ENCODE measurements around the gene FGD2. TPM values are rescaled to one million over a fixed set of nuclear protein-coding genes. Genes with fewer than 3 reads are reported as not detected.

The FGD2 gene
- total and polyA plus RNA-seq, 2 of the 8 experiments (the other 6 are each of a cell fraction or from before 2014, with no cell fraction given): 0.12 to 0.32 TPM

GRCh38 chr6:36968266-36968977 lies 37.0 kb upstream of the FGD2 start:
- whole genome bisulfite sequencing, 2 experiments (ENCODE audit: extremely low coverage in 1 of 2, insufficient coverage in 1 of 2, insufficient read length in 1 of 2, insufficient replicate concordance in 2 of 2, low coverage in 1 of 2, low lambda C conversion rate in 2 of 2, missing lambda C conversion rate in 1 of 2): 86% methylated on average over 16 of the region's 16 CpGs; no CpG with 5 or more reads in 1 of the 2 experiments

More at GRCh38 chr6:36968266-36968977, 37.0 kb upstream of the FGD2 start:
- Histone ChIP-seq H3K14ac (ENCODE audit: insufficient read length) (no peak overlapping the region), H3K79me1 (ENCODE audit: low read depth, low read length) (no peaks in the 10 kb centered on the region; the same call in 1 of the 2 replicates), H2BK12ac (ENCODE audit: low read depth, low read length) (no peak overlapping the region), H3K18ac (ENCODE audit: extremely low read depth, low read length) (no peak overlapping the region), H3K79me2 (ENCODE audit: control insufficient read depth in 1 of 2, insufficient read depth in 2 of 2, low read length in 2 of 2) (no peaks in the 10 kb centered on the region), H2BK120ac (replicated peaks; ENCODE audit: low read depth, low read length) (no peak overlapping the region), H3K4me3 (ENCODE audit: extremely low read depth in 1 of 4, insufficient read depth in 2 of 4, low read depth in 3 of 4, low read length in 4 of 4) (no peak overlapping the region), H3K4me1 (replicated peaks in 1 of 4; ENCODE audit: control insufficient read depth in 3 of 4, insufficient read depth in 4 of 4, low read length in 3 of 4) (peaks cover 0 to 3% (median 2%) of the 10 kb centered on the region in 4 experiments; a peak in 3 of 7 replicates), H3K9me3 (ENCODE audit: insufficient read depth in 2 of 2, low read depth in 1 of 2, low read length in 1 of 2) (no peaks in the 10 kb centered on the region), H2BK5ac (ENCODE audit: low read depth, low read length) (no peak overlapping the region), H3K23ac (ENCODE audit: insufficient read length) (no peak overlapping the region), H4K8ac (ENCODE audit: extremely low read depth, insufficient read depth, low read length) (no peak overlapping the region), H4K5ac (ENCODE audit: insufficient read length, low read depth, low read length) (no peak overlapping the region), H3K23me2 (ENCODE audit: low read depth, low read length) (no peaks in the 10 kb centered on the region), H2AK5ac (ENCODE audit: low read depth, low read length) (no peak overlapping the region), H4K91ac (replicated peaks; ENCODE audit: insufficient read length, low read length) (no peak overlapping the region), H2AFZ (ENCODE audit: low read length) (no peak overlapping the region), H3K27ac (ENCODE audit: low read depth, low read length) (no peak overlapping the region), H2BK20ac (ENCODE audit: low read length) (no peak overlapping the region), H3K56ac (replicated peaks; ENCODE audit: insufficient read length, low read depth, low read length) (no peak overlapping the region), H3K4ac (replicated peaks; ENCODE audit: insufficient read length, low read depth, low read length) (no peak overlapping the region), H3K4me2 (ENCODE audit: insufficient read depth in 1 of 2, low read depth in 2 of 2, low read length in 2 of 2) (no peak overlapping the region), H2BK15ac (ENCODE audit: low read length) (no peak overlapping the region), H3K36me3 (ENCODE audit: control insufficient read depth in 2 of 4, insufficient read depth in 4 of 4, low read length in 3 of 4) (peaks cover 35 to 58% (median 53%) of the 10 kb centered on the region in 4 experiments), H3K27me3 (replicated peaks in 1 of 4; ENCODE audit: control insufficient read depth in 3 of 4, extremely low read depth in 1 of 4, insufficient read depth in 3 of 4, low read length in 3 of 4) (no peaks in the 10 kb centered on the region), H3K9ac (replicated peaks in 1 of 4; ENCODE audit: extremely low read depth in 1 of 4, low read depth in 3 of 4, low read length in 3 of 4) (no peak overlapping the region), H4K20me1 (replicated peaks in 1 of 2; ENCODE audit: control insufficient read depth in 1 of 2, insufficient read depth in 2 of 2, low read length in 2 of 2) (peaks cover 3 to 6% of the 10 kb centered on the region in 2 experiments)
- TF ChIP-seq NANOG (IDR thresholded peaks at IDR 0.05; ENCODE audit: insufficient read depth, low read depth, low read length, poor library complexity, severe bottlenecking) (no peak), JUN (IDR thresholded peaks at IDR 0.05; ENCODE audit: low read depth, low read length) (no peak), TEAD4 (IDR thresholded peaks at IDR 0.05; ENCODE audit: low read depth, low read length) (no peak), KDM1A (IDR thresholded peaks at IDR 0.05; ENCODE audit: borderline replicate concordance, low read length) (no peak)
- TF ChIP-seq, protein P1, sequence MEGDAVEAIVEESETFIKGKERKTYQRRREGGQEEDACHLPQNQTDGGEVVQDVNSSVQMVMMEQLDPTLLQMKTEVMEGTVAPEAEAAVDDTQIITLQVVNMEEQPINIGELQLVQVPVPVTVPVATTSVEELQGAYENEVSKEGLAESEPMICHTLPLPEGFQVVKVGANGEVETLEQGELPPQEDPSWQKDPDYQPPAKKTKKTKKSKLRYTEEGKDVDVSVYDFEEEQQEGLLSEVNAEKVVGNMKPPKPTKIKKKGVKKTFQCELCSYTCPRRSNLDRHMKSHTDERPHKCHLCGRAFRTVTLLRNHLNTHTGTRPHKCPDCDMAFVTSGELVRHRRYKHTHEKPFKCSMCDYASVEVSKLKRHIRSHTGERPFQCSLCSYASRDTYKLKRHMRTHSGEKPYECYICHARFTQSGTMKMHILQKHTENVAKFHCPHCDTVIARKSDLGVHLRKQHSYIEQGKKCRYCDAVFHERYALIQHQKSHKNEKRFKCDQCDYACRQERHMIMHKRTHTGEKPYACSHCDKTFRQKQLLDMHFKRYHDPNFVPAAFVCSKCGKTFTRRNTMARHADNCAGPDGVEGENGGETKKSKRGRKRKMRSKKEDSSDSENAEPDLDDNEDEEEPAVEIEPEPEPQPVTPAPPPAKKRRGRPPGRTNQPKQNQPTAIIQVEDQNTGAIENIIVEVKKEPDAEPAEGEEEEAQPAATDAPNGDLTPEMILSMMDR (IDR thresholded peaks at IDR 0.05; ENCODE audit: control extremely low read depth in 1 of 3, insufficient read depth in 1 of 3, low read depth in 1 of 3, low read length in 3 of 3): no peak
- DNase-seq (ENCODE audit: low read depth in 1 of 2, low spot score in 2 of 2) (no peak), FAIRE-seq (no peak)
- POLR2A ChIA-PET (ENCODE audit: partially characterized antibody): interaction anchor here (1.5 kb wide), 1 partner anchor 12 kb away, joined by 3 read pairs; no protein-coding TSS in a partner anchor
- CTCF ChIA-PET (ENCODE audit: partially characterized antibody): interaction anchor here (2.0 kb wide), 1 partner anchor 9 kb away, joined by 9 read pairs; no protein-coding TSS in a partner anchor

Measured in H1 (cell line).